Transverse colon (tissue), 4 donors: ENCODE data around the gene TBCCD1. TPM values are rescaled to one million over a fixed set of nuclear protein-coding genes. Genes with fewer than 3 reads are reported as not detected.
"Not testable (repeated sequence)": the region's sequence is repeated elsewhere in the genome, so short reads cannot be mapped to it uniquely, and the experiment has no call there.

Experiments
- DNase-seq: peaks from one replicate; pipeline ENCODE4 v3.0.0-alpha.2; 2019
- H3K27ac ChIP-seq, 4 donors: fragments of 200-600 bp; sonication (generic); 2 replicates each; pipeline ENCODE4 v1.5.1; 2016 to 2018; ENCODE audit warnings: inconsistent platforms in 4 of 4
- H3K27me3 ChIP-seq: fragments of 200-600 bp; sonication (generic); 2 replicates; pipeline ENCODE4 v1.5.1; 2017; ENCODE audit warnings: inconsistent platforms
- H3K36me3 ChIP-seq, 4 donors: fragments of 200-600 bp; sonication (generic); 2 replicates each; pipeline ENCODE4 v1.5.1; 2017 to 2019; ENCODE audit warnings: inconsistent platforms in 4 of 4
- H3K4me1 ChIP-seq, 4 donors: fragments of 200-600 bp; sonication (generic); 2 replicates each; pipeline ENCODE4 v1.5.1; 2017 to 2020; ENCODE audit warnings: inconsistent platforms in 4 of 4
- H3K4me3 ChIP-seq, 4 donors: fragments of 200-600 bp; sonication (generic); 1 replicate in 1 of 4; 2 replicates in 3 of 4; pipeline versions ENCODE4 v1.5.1 to v1.6.1; 2017 to 2019; ENCODE audit warnings: inconsistent platforms in 4 of 4
- H3K9me3 ChIP-seq, 2 donors: fragments of 200-600 bp; sonication (generic); 2 replicates each; pipeline ENCODE4 v1.5.1; 2017 to 2019; ENCODE audit warnings: inconsistent platforms in 2 of 2
- EP300 ChIP-seq: sonication (generic); formaldehyde crosslinking; IDR thresholded peaks from one replicate; pipeline ENCODE4 v1.6.1; 2017; ENCODE audit warnings: antibody characterized with exemption, low read depth
- POLR2A ChIP-seq: fragments of 450-650 bp; IDR thresholded peaks from one replicate; pipeline ENCODE4 v1.6.1; 2016; ENCODE audit warnings: antibody characterized with exemption, mild to moderate bottlenecking, moderate library complexity
- POLR2AphosphoS5 ChIP-seq, 3 donors: sonication (generic); formaldehyde crosslinking; IDR thresholded peaks; one replicate each; pipeline ENCODE4 v1.6.1; 2016; ENCODE audit warnings: antibody characterized with exemption in 3 of 3
- WGBS, 2 donors: methylation state at CpG; one replicate each; pipeline ENCODE4 v1.1.5; 2018; ENCODE audit warnings: low coverage in 1 of 2; 5-methylcytosine and 5-hydroxymethylcytosine counted together
- in situ Hi-C, 4 donors: fragments of 200-750 bp; cut with MboI; loops; one replicate each; pipeline versions ENCODE4 v1.15.0 to v1.15.1; 2017; ENCODE audit warnings: low sequenced_read_pairs in 3 of 4, low pct_ligation_motif_present in 1 of 4, low pct_unique_long_range_greater_than_20kb in 1 of 4
- intact Hi-C: fragments of 100-400 bp; cut with DNase I; formaldehyde crosslinking; loops from one replicate; pipeline ENCODE4 v1.15.1; 2023; ENCODE audit warnings: low total_unique reads
- total RNA-seq, 4 donors: library from RNA; depleted of rRNA; stranded (reverse); fragments of >200 nt; gene quantifications; one replicate each; pipeline ENCODE4 v1.1.0, GENCODE V29; 2016
- TF ChIP-seq, protein P1 (sequence below), 5 experiments: fragments of 200-600 bp in 3 of 5; fragments of 450-650 bp in 2 of 5; sonication (generic) in 3 of 5; IDR thresholded peaks; 1 replicate in 2 of 5; 2 replicates in 3 of 5; pipeline ENCODE4 v1.5.1; 2016 to 2017; ENCODE audit warnings: antibody characterized with exemption in 5 of 5, inconsistent platforms in 3 of 5, mild to moderate bottlenecking in 2 of 5, moderate library complexity in 1 of 5

The TBCCD1 gene
- total RNA-seq, 4 donors from 2014 or later: 7.1 to 15.4 (median 13.9) TPM

DNA sequence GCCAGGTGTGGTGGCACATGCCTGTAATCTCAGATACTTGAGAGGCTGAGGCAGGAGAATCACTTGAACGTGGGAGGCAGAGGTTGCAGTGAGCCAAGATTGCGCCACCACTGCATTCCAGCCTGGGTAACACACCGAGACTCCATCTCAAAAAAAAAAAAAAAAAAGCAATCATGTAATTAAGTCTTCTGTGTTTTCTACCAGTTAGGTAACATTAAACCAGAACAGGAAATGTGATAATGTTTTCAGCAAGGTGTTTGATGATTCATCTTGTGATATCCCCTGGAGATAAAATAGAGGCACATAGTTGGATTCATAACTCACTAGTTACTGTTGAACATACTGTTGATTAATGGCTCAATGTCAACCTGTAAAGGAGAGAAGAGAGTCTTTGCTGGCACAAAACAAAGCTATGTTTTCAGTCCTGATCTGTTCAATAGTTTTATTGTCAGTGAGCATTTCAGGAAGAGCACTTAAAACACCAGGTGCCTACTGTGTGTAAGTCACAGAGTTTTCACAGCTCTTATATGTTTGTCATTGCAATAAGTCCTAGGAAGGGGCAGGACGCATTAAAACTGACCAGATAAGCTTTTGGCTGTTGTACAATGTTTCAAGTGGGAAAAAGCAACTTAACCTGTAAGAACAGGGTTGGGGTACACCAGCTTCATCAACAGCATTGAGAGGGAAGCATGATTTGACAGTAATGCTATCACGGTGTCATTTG lies 22.9 kb upstream of the TBCCD1 start:
- H3K27ac ChIP-seq: no peak overlapping the region
- in situ Hi-C loops: no loop called here

DNA sequence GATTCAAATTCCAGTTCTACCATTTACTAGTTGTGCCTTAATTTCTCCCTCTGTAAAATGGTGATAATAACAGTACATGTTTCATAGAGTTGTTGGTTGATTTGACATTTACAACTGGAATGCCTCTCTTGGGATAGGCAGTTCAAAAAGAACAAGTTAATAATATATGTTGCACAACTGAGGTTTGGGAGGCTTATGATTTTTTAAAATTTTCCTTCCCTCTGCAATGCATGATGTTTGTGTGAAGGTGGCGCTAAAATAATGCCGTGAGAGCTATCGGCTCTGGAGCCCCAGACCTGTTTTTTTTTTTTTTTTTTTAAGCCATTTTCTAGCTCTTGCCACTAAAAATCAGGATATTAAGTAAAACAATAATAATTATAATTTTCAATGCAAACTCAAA lies 22.0 kb upstream of the TBCCD1 start:
- 39 to 53% methylated on average over 3 of the region's 3 CpGs for WGBS, 2 donors
- no peak for DNase-seq
- in situ Hi-C loops: no loop called here

More for the DNA sequence above, 22.9 kb upstream of the TBCCD1 start:
- intact Hi-C loops: no loop called here
- DNase-seq: no peak
- TF ChIP-seq POLR2A (no peak), EP300 (no peak), POLR2AphosphoS5 (IDR thresholded peaks at IDR 0.05) (no peak)
- TF ChIP-seq, protein P1, sequence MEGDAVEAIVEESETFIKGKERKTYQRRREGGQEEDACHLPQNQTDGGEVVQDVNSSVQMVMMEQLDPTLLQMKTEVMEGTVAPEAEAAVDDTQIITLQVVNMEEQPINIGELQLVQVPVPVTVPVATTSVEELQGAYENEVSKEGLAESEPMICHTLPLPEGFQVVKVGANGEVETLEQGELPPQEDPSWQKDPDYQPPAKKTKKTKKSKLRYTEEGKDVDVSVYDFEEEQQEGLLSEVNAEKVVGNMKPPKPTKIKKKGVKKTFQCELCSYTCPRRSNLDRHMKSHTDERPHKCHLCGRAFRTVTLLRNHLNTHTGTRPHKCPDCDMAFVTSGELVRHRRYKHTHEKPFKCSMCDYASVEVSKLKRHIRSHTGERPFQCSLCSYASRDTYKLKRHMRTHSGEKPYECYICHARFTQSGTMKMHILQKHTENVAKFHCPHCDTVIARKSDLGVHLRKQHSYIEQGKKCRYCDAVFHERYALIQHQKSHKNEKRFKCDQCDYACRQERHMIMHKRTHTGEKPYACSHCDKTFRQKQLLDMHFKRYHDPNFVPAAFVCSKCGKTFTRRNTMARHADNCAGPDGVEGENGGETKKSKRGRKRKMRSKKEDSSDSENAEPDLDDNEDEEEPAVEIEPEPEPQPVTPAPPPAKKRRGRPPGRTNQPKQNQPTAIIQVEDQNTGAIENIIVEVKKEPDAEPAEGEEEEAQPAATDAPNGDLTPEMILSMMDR (IDR thresholded peaks at IDR 0.05): no peak
- H3K27me3 ChIP-seq: no peaks in the 10 kb centered on the region
- H3K4me3 ChIP-seq: no peak overlapping the region
- no peaks in the 10 kb centered on the region for H3K4me1 ChIP-seq
- peaks cover 0 to 12% (median 5%) of the 10 kb centered on the region in 4 donors for H3K36me3 ChIP-seq
- no peaks in the 10 kb centered on the region for H3K9me3 ChIP-seq
- WGBS, 2 donors: 68 to 76% methylated on average over 5 of the region's 5 CpGs

DNA sequence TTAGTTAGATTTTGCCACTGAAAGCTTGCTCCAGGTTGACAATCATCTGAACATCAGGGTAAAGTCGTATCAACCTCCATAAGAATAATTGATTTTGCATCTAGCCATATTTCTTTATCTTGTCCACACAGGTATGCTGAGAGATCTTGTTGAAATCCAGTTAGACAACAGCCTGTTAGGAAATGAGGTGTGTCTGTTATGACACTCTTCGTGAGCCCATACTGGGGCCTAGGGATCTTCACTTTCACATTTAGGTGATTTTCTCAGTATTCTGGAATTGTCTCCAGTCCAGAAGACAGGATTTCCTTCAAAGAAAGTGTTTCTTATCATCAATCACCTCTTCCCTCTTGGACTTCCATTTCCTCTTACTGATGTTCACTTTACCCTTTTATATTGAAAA lies 21.5 kb upstream of the TBCCD1 start:
- 53 to 63% methylated on average over 2 of the region's 2 CpGs for WGBS, 2 donors
- H3K27ac ChIP-seq: no peak overlapping the region
- no peak overlapping the region for H3K4me3 ChIP-seq
- no peaks in the 10 kb centered on the region for H3K27me3 ChIP-seq
- DNase-seq: no peak
- H3K4me1 ChIP-seq: no peaks in the 10 kb centered on the region
- intact Hi-C loops: no loop called here
- H3K36me3 ChIP-seq: peaks cover 0 to 24% (median 11%) of the 10 kb centered on the region in 4 donors
- in situ Hi-C loops: no loop called here
- no peaks in the 10 kb centered on the region for H3K9me3 ChIP-seq
- TF ChIP-seq POLR2AphosphoS5 (IDR thresholded peaks at IDR 0.05) (no peak), EP300 (no peak), POLR2A (no peak)
- TF ChIP-seq, protein P1 (IDR thresholded peaks at IDR 0.05): no peak

More for the DNA sequence above, 22.0 kb upstream of the TBCCD1 start:
- H3K9me3 ChIP-seq: no peaks in the 10 kb centered on the region
- intact Hi-C loops: no loop called here
- H3K36me3 ChIP-seq: peaks cover 0 to 19% (median 8%) of the 10 kb centered on the region in 4 donors
- TF ChIP-seq, protein P1 (IDR thresholded peaks at IDR 0.05): peak in 1 of 5 experiments; percentile 4
- TF ChIP-seq EP300: no peak
- no peaks in the 10 kb centered on the region for H3K27me3 ChIP-seq
- H3K4me1 ChIP-seq: no peaks in the 10 kb centered on the region
- H3K27ac ChIP-seq: no peak overlapping the region
- H3K4me3 ChIP-seq: no peak overlapping the region

DNA sequence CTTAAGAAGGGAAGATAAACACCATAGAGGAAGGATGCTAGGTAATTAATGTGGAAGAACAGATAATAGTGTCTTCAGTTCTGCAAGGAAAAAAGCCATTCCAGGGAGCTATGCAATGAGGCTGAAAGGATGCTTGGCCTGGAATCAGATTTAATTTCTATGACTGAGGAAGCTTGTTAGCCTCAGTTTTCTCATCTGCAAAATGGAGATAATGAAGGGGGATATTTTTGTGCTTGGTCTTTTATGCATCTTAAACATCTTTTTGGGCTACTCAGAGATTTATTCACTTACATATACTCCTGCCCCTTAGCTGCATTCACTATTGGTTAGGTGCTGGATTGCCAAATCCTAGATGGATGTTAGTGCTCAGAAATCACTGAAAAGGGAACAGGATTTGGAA lies 20.0 kb upstream of the TBCCD1 start:
- intact Hi-C loops (no loop called here), in situ Hi-C loops (no loop called here)
- Histone ChIP-seq H3K4me3 (no peak overlapping the region), H3K27ac (no peak overlapping the region), H3K36me3 (peaks cover 0 to 39% (median 17%) of the 10 kb centered on the region in 4 donors), H3K9me3 (no peaks in the 10 kb centered on the region), H3K27me3 (no peaks in the 10 kb centered on the region), H3K4me1 (no peaks in the 10 kb centered on the region)
- no peak for TF ChIP-seq POLR2AphosphoS5 (IDR thresholded peaks at IDR 0.05)
- TF ChIP-seq EP300: no peak
- TF ChIP-seq POLR2A: no peak
- TF ChIP-seq, protein P1 (IDR thresholded peaks at IDR 0.05): no peak
- DNase-seq: no peak

DNA sequence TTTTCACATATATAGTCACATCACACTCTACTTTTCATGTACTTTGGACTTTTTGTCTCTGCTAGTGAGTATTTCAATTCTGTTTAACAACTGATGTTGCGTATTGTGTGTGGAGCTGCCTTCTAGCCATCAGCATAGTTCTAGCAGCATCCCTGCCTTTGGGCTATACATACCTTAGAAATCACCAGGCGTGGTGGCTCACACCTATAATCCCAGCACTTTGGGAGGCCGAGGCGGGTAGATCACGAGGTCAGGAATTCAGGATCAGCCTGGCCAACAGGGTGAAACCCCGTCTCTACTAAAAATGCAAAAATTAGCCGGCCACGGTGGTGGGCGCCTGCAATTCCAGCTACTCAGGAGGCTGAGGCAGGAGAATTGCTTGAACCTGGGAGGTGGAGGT lies 19.1 kb upstream of the TBCCD1 start:
- in situ Hi-C loops, H3K27me3 ChIP-seq, H3K9me3 ChIP-seq, H3K4me1 ChIP-seq, H3K27ac ChIP-seq, intact Hi-C loops, H3K4me3 ChIP-seq, DNase-seq: not testable (repeated sequence)
- WGBS, 2 donors: 96 to 100% methylated on average over 1 to 9 of the region's 9 CpGs
- peaks cover 0 to 48% (median 23%) of the 10 kb centered on the region in 4 donors for H3K36me3 ChIP-seq
